ENCODE measurements around the gene SP110. TPM values are rescaled to one million over a fixed set of nuclear protein-coding genes. Genes with fewer than 3 reads are reported as not detected.
"Not testable (repeated sequence)": the region's sequence is repeated elsewhere in the genome, so short reads cannot be mapped to it uniquely, and the experiment has no call there.

Gene SP110
- polyA plus RNA-seq (2012; ENCODE audit: insufficient read depth, insufficient read length, low read depth), result not detected

- H3K36me3 ChIP-seq, result no peaks in the 10 kb centered on the region
- no peaks in the 10 kb centered on the region for H3K4me1 ChIP-seq
- H3K27me3 ChIP-seq, result peaks cover 4% of the 10 kb centered on the region; the same call in 1 of the 2 replicates
- peak; percentile 13 for DNase-seq
- peak within 1 kb of the TSS; percentile 80 for H3K4me3 ChIP-seq (ENCODE audit: low read depth, low read length)
- TF ChIP-seq, protein P1, sequence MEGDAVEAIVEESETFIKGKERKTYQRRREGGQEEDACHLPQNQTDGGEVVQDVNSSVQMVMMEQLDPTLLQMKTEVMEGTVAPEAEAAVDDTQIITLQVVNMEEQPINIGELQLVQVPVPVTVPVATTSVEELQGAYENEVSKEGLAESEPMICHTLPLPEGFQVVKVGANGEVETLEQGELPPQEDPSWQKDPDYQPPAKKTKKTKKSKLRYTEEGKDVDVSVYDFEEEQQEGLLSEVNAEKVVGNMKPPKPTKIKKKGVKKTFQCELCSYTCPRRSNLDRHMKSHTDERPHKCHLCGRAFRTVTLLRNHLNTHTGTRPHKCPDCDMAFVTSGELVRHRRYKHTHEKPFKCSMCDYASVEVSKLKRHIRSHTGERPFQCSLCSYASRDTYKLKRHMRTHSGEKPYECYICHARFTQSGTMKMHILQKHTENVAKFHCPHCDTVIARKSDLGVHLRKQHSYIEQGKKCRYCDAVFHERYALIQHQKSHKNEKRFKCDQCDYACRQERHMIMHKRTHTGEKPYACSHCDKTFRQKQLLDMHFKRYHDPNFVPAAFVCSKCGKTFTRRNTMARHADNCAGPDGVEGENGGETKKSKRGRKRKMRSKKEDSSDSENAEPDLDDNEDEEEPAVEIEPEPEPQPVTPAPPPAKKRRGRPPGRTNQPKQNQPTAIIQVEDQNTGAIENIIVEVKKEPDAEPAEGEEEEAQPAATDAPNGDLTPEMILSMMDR (IDR thresholded peaks at IDR 0.05; ENCODE audit: low read depth, low read length), result no peak
- no peaks in the 10 kb centered on the region for H3K9me3 ChIP-seq
Measured at GRCh38 chr2:230219419-230220331, at the start of gene SP110. Gene SP110 (minus strand): TSS chr2:230219984. CDS start chr2:230216927, 3,057 bp downstream.

DNA sequence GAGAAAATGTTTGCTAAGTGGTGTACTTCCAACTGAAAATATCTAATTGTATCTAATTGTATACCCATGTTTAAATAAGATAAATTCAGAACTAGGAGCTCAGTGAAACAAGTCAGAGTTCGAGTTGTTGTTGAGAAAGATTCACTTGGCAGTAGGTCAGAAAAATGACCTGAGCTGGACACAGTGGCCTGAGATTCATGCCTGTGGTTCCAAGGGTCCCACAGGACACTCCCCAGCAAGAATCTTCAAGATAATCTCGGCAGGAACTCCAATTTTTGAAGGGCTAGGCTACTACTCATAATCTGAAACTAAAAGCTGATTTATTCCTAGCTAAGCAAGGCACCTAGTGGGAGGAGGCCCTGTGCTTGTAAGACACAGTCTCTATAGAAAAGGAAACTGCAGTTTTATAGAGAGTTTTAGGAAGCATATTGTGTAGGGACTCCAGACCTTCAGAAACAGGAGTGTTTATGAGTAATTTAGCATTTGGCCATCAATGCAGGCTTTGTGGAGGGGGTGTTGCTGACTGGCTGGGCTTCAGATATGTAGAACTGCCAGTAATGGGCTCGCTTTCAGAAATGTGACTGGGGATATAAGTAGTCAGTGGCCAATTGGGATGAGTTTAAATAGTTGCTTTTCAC lies 48.9 kb upstream of the SP110 start:
- Histone ChIP-seq H3K4me3 (ENCODE audit: low read depth, low read length) (no peak overlapping the region), H3K27me3 (no peaks in the 10 kb centered on the region), H3K9me3 (no peaks in the 10 kb centered on the region), H3K4me1 (no peaks in the 10 kb centered on the region), H3K36me3 (no peaks in the 10 kb centered on the region)
- TF ChIP-seq, protein P1 (IDR thresholded peaks at IDR 0.05; ENCODE audit: low read depth, low read length), result no peak
- DNase-seq, result no peak

GRCh38 chr2:230267556-230267955 lies 47.8 kb upstream of the SP110 start:
- no peak for DNase-seq
- no peaks in the 10 kb centered on the region for H3K36me3 ChIP-seq
- no peaks in the 10 kb centered on the region for H3K27me3 ChIP-seq
- H3K9me3 ChIP-seq, result no peaks in the 10 kb centered on the region
- TF ChIP-seq, protein P1 (IDR thresholded peaks at IDR 0.05; ENCODE audit: low read depth, low read length), result no peak
- no peak overlapping the region for H3K4me3 ChIP-seq (ENCODE audit: low read depth, low read length)
- H3K4me1 ChIP-seq, result no peaks in the 10 kb centered on the region

GRCh38 chr2:230267059-230267458 lies 47.3 kb upstream of the SP110 start:
- TF ChIP-seq, protein P1 (IDR thresholded peaks at IDR 0.05; ENCODE audit: low read depth, low read length), result no peak
- no peaks in the 10 kb centered on the region for H3K4me1 ChIP-seq

GRCh38 chr2:230266638-230267037 lies 46.9 kb upstream of the SP110 start:
- Histone ChIP-seq H3K36me3 (no peaks in the 10 kb centered on the region), H3K27me3 (no peaks in the 10 kb centered on the region), H3K4me1 (no peaks in the 10 kb centered on the region), H3K9me3 (no peaks in the 10 kb centered on the region), H3K4me3 (ENCODE audit: low read depth, low read length) (no peak overlapping the region)
- TF ChIP-seq, protein P1 (IDR thresholded peaks at IDR 0.05; ENCODE audit: low read depth, low read length), result no peak
- DNase-seq, result no peak

More at GRCh38 chr2:230267059-230267458, 47.3 kb upstream of the SP110 start:
- DNase-seq, result no peak
- Histone ChIP-seq H3K36me3 (no peaks in the 10 kb centered on the region), H3K4me3 (ENCODE audit: low read depth, low read length) (no peak overlapping the region), H3K9me3 (no peaks in the 10 kb centered on the region), H3K27me3 (no peaks in the 10 kb centered on the region)

DNA sequence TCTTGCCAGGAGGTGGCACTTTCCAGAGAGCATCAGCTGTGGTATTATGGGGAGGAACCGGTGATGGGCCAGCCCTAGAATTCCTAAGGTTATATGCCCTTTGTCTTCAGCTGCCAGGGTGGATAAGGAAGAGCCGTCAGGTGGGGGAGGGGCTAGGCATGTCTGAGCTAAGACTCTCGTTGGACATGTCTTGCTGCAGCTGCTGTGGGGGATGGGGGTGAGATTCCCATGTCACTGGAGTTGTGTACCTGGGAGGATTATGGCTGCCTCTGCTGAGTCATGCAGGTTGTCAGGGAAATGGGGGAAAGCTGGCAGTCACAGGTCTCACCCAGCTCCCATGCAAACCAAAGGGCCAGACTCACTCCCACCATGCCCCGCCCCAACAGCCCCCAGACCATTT lies 45.2 kb upstream of the SP110 start:
- H3K36me3 ChIP-seq; H3K27me3 ChIP-seq; DNase-seq; H3K4me1 ChIP-seq; H3K4me3 ChIP-seq (ENCODE audit: low read depth, low read length); H3K9me3 ChIP-seq: not testable (repeated sequence)
